B cell (primary cell): ENCODE results near the gene LDB3. TPM values are rescaled to one million over a fixed set of nuclear protein-coding genes. Genes with fewer than 3 reads are reported as not detected.

Experiments used
- ATAC-seq: fragments of 200-7000 bp; cut with Tn5 transposase; one replicate; pipeline ENCODE4 v1.10.0; 2021; ENCODE audit warnings: low read depth, mild to moderate bottlenecking, moderate number of reproducible peaks, moderate library complexity
- CTCF ChIA-PET: fragments of 350-600 bp; sonication (Branson Sonifier 250); formaldehyde crosslinking; loops from one replicate; lab custom pipeline; 2021; ENCODE audit warnings: antibody characterized with exemption, inconsistent platforms; lab: Charles Lee
- POLR2A ChIA-PET: fragments of 350-600 bp; sonication (Branson Sonifier 250); formaldehyde crosslinking; loops from one replicate; lab custom pipeline; 2021; ENCODE audit warnings: antibody characterized with exemption; lab: Charles Lee
- DNase-seq: peaks from one replicate; pipeline ENCODE4 v3.0.0; 2013
- H2AFZ ChIP-seq: 2 replicates; pipeline ENCODE4 v1.6.1; 2012; ENCODE audit warnings: mild to moderate bottlenecking, low read depth, low read length; ENCODE audit not compliant: insufficient read depth, poor library complexity, severe bottlenecking
- H3K27ac ChIP-seq, 2 donors: 1 replicate in 1 of 2; 2 replicates in 1 of 2; pipeline ENCODE4 v1.5.1; 2012 to 2013; ENCODE audit warnings: low read length in 2 of 2, mild to moderate bottlenecking in 2 of 2, moderate library complexity in 1 of 2
- H3K27me3 ChIP-seq, 4 experiments: fragments of 200-600 bp in 1 of 4; sonication (generic) in 1 of 4; replicated peaks in 1 of 4; 1 replicate in 2 of 4; 2 replicates in 2 of 4; pipeline versions ENCODE4 v1.6.1 to v1.7.0; 2013 to 2016; ENCODE audit warnings: low read length in 3 of 4, mild to moderate bottlenecking in 2 of 4, mixed read lengths in 1 of 4, moderate library complexity in 1 of 4; ENCODE audit not compliant: insufficient read depth in 4 of 4, control insufficient read depth in 3 of 4; ENCODE audit errors: control extremely low read depth in 1 of 4
- H3K36me3 ChIP-seq, 2 experiments: replicated peaks in 1 of 2; 1 replicate in 1 of 2; 2 replicates in 1 of 2; pipeline versions ENCODE4 v1.6.1 to v1.7.1; 2013; ENCODE audit warnings: low read length in 1 of 2; ENCODE audit not compliant: insufficient read depth in 2 of 2, control insufficient read depth in 1 of 2; ENCODE audit errors: control extremely low read depth in 1 of 2, extremely low read depth in 1 of 2
- H3K4me1 ChIP-seq, 2 donors: fragments of 200-600 bp in 1 of 2; sonication (generic) in 1 of 2; 1 replicate in 1 of 2; 2 replicates in 1 of 2; pipeline versions ENCODE4 v1.5.1 to v1.6.1; 2013 to 2017; ENCODE audit warnings: low read length in 2 of 2; ENCODE audit not compliant: control insufficient read depth in 2 of 2, insufficient read depth in 2 of 2
- H3K4me2 ChIP-seq: replicated peaks from 2 replicates; pipeline ENCODE3; 2012; ENCODE audit warnings: mild to moderate bottlenecking, low read depth, low read length; ENCODE audit not compliant: poor library complexity, severe bottlenecking
- H3K4me3 ChIP-seq, 5 experiments: fragments of 200-600 bp in 1 of 5; sonication (generic) in 1 of 5; 1 replicate in 3 of 5; 2 replicates in 2 of 5; pipeline versions ENCODE4 v1.5.1 to v1.7.0; 2011 to 2016; ENCODE audit warnings: low read length in 4 of 5, mild to moderate bottlenecking in 4 of 5, low read depth in 2 of 5, control low read depth in 1 of 5, moderate library complexity in 1 of 5; ENCODE audit not compliant: insufficient read depth in 1 of 5; ENCODE audit errors: control extremely low read depth in 1 of 5, extremely low read depth in 1 of 5
- H3K79me2 ChIP-seq: fragments of 200-600 bp; sonication (generic); one replicate; pipeline ENCODE4 v1.6.0; 2016; ENCODE audit warnings: low read length; ENCODE audit not compliant: control insufficient read depth, insufficient read depth
- H3K9ac ChIP-seq: fragments of 200-600 bp; sonication (generic); 2 replicates; pipeline ENCODE4 v1.6.1; 2017; ENCODE audit warnings: mild to moderate bottlenecking, low read length, moderate library complexity
- H3K9me3 ChIP-seq, 3 donors: one replicate each; pipeline versions ENCODE4 v1.6.1 to v1.7.1; 2013; ENCODE audit warnings: low read length in 2 of 3; ENCODE audit not compliant: control insufficient read depth in 2 of 3, insufficient read depth in 1 of 3; ENCODE audit errors: control extremely low read depth in 1 of 3
- H4K20me1 ChIP-seq: 2 replicates; pipeline ENCODE4 v1.6.0; 2012; ENCODE audit warnings: mild to moderate bottlenecking, low read length; ENCODE audit not compliant: insufficient read depth, control insufficient read depth, poor library complexity, severe bottlenecking
- H3K27ac Mint-ChIP-seq: one replicate; pipeline ENCODE4 v1.8.0; 2021; ENCODE audit warnings: mixed read lengths
- H3K27me3 Mint-ChIP-seq: one replicate; pipeline ENCODE4 v1.8.0; 2021; ENCODE audit warnings: mixed read lengths
- H3K4me1 Mint-ChIP-seq: one replicate; pipeline ENCODE4 v1.8.0; 2021; ENCODE audit warnings: mixed read lengths
- H3K4me3 Mint-ChIP-seq: one replicate; pipeline ENCODE4 v1.8.0; 2021; ENCODE audit warnings: mixed read lengths
- H3K9me3 Mint-ChIP-seq: one replicate; pipeline ENCODE4 v1.8.0; 2022; ENCODE audit warnings: mixed read lengths; ENCODE audit not compliant: insufficient read depth
- EZH2 ChIP-seq: IDR thresholded peaks from 2 replicates; pipeline ENCODE4 v1.6.1; 2012; ENCODE audit warnings: borderline replicate concordance, low read depth, mild to moderate bottlenecking, moderate library complexity, low read length; ENCODE audit not compliant: insufficient read depth, poor library complexity, severe bottlenecking
- WGBS: methylation state at CpG from one replicate; pipeline ENCODE4 v1.1.5; 2013; ENCODE audit warnings: missing lambda C conversion rate; ENCODE audit not compliant: insufficient coverage; 5-methylcytosine and 5-hydroxymethylcytosine counted together
- intact Hi-C: fragments of 100-400 bp; cut with micrococcal nuclease; formaldehyde crosslinking; loops from one replicate; pipeline ENCODE4 v1.10.0; 2022
- polyA plus RNA-seq: library from polyadenylated mRNA; depleted of rRNA; stranded (reverse); fragments of >200 nt; gene quantifications from 2 replicates; pipeline ENCODE4 v1.2.3, GENCODE V29; 2012
- total RNA-seq, 2 donors: library from RNA; stranded (reverse); fragments of 120-200 nt in 1 of 2; gene quantifications; 1 replicate in 1 of 2; 2 replicates in 1 of 2; pipeline versions ENCODE4 v1.2.3 to v1.2.4, GENCODE V29; 2013 to 2022
- TF ChIP-seq, protein P1 (sequence below): fragments of 200-600 bp; IDR thresholded peaks from one replicate; pipeline ENCODE4 v1.8.0; 2022; ENCODE audit warnings: antibody characterized with exemption, mild to moderate bottlenecking

The LDB3 gene
- total and polyA plus RNA-seq, 2 donors (not counting 1 experiment from before 2014, with no cell fraction given): 0.01 to 0.07 TPM

DNA sequence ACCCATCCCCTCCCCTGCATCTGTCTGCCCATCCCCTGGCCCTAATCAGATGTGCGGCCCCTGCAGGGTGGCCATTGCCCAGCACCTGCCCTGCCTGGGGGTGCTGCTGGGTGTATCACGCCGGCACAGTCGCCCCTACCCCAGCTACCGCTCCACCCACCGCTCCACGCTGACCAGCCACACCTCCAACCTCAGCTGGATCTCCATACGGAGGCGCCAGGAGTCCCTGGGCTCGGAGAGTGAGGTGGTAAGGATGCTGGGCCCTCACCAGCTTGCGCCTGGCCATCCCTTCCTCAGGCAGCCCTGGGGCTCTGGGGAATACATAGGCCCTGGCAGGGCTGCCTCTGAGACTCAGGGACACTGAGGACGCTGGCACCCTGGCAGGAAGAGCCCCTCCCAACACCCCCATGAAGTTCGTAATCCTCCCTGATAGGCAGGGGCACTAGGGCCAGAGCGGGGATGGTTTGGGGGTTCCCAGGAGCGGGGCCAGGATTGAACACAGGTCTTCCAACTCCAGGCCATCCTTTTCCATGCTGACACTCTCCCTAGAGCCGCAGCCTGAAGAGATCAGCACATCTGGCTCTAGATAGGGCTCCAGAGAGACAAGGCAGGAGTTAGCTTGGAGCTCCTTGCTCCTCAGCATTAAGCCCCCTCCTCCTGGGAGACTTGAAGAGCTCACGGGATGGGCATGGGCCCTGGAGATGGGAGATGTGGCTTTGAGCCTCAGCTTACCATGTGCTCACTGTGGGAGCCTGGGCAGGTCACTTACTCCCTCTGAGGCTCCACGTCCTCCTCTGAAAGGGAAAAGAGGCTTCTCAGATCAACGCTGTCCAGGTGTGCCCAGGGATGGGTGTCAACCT is 5.9 kb upstream of the LDB3 start:
- no peak overlapping the region for H3K4me3 Mint-ChIP-seq
- Histone ChIP-seq H3K4me1 (no peaks in the 10 kb centered on the region), H3K79me2 (no peaks in the 10 kb centered on the region), H3K4me3 (no peak overlapping the region), H3K9ac (no peak overlapping the region), H3K9me3 (no peaks in the 10 kb centered on the region), H3K27me3 (no peaks in the 10 kb centered on the region), H2AFZ (no peak overlapping the region), H3K27ac (no peak overlapping the region), H3K36me3 (no peaks in the 10 kb centered on the region), H3K4me2 (no peak overlapping the region), H4K20me1 (no peaks in the 10 kb centered on the region)
- WGBS: 89% methylated on average over 11 of the region's 19 CpGs
- TF ChIP-seq EZH2: no peak
- TF ChIP-seq, protein P1, sequence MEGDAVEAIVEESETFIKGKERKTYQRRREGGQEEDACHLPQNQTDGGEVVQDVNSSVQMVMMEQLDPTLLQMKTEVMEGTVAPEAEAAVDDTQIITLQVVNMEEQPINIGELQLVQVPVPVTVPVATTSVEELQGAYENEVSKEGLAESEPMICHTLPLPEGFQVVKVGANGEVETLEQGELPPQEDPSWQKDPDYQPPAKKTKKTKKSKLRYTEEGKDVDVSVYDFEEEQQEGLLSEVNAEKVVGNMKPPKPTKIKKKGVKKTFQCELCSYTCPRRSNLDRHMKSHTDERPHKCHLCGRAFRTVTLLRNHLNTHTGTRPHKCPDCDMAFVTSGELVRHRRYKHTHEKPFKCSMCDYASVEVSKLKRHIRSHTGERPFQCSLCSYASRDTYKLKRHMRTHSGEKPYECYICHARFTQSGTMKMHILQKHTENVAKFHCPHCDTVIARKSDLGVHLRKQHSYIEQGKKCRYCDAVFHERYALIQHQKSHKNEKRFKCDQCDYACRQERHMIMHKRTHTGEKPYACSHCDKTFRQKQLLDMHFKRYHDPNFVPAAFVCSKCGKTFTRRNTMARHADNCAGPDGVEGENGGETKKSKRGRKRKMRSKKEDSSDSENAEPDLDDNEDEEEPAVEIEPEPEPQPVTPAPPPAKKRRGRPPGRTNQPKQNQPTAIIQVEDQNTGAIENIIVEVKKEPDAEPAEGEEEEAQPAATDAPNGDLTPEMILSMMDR: no peak
- no peak overlapping the region for H3K27ac Mint-ChIP-seq
- H3K27me3 Mint-ChIP-seq: no peaks in the 10 kb centered on the region
- CTCF ChIA-PET: no interaction called here
- DNase-seq (no peak), ATAC-seq (no peak)
- no peaks in the 10 kb centered on the region for H3K4me1 Mint-ChIP-seq
- intact Hi-C loops: no loop called here
- H3K9me3 Mint-ChIP-seq: no peaks in the 10 kb centered on the region
- POLR2A ChIA-PET: interaction anchor here (0.6 kb wide), 1 partner anchor 137 kb away, joined by 4 read pairs; no protein-coding TSS in a partner anchor

DNA sequence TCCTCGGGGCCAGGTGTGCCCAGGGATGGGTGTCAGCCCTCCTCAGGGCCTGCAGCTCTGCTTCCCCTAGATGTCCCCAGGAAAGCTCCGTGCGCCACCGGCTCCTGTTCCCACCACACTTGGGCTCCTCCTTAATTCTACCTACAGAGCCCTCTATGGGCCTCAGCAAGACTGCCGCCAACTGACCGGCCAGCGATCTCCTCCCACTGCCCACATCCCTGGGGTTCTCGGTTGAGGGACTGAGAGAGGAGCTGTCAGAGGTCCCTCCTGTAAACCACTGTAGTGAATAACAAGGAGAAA is 5.3 kb upstream of the LDB3 start:
- ATAC-seq: no peak
- Histone ChIP-seq H2AFZ (no peak overlapping the region), H3K9ac (no peak overlapping the region), H3K9me3 (no peaks in the 10 kb centered on the region), H3K4me1 (no peaks in the 10 kb centered on the region), H3K27me3 (no peaks in the 10 kb centered on the region), H3K27ac (no peak overlapping the region), H4K20me1 (no peaks in the 10 kb centered on the region), H3K4me2 (no peak overlapping the region), H3K4me3 (no peak overlapping the region), H3K36me3 (no peaks in the 10 kb centered on the region), H3K79me2 (no peaks in the 10 kb centered on the region)
- intact Hi-C loops: no loop called here
- no peak for DNase-seq
- H3K27ac Mint-ChIP-seq: no peak overlapping the region
- ChIA-PET POLR2A (no interaction called here), CTCF (no interaction called here)
- TF ChIP-seq, protein P1: no peak
- TF ChIP-seq EZH2: no peak
- no peaks in the 10 kb centered on the region for H3K4me1 Mint-ChIP-seq
- H3K4me3 Mint-ChIP-seq: no peak overlapping the region
- no peaks in the 10 kb centered on the region for H3K27me3 Mint-ChIP-seq
- no peaks in the 10 kb centered on the region for H3K9me3 Mint-ChIP-seq
- 97% methylated on average over 5 of the region's 8 CpGs for WGBS
